Activated T-cell treated with anti-CD3 and anti-CD28 coated beads, Interleukin-2, amount 50 U/mL, for 24 hours (primary cell): ENCODE data around the gene DDT.
"Not testable (repeated sequence)": the region's sequence is repeated elsewhere in the genome, so short reads cannot be mapped to it uniquely, and the experiment has no call there.

ENCODE experiments used
- DNase-seq: peaks from one replicate; pipeline ENCODE4 v3.0.0-alpha.2; 2020
- H3K27ac Mint-ChIP-seq: 2 replicates; pipeline ENCODE4 v1.8.0; 2020; ENCODE audit warnings: mild to moderate bottlenecking, mixed read lengths
- H3K27me3 Mint-ChIP-seq: 2 replicates; pipeline ENCODE4 v1.8.0; 2020; ENCODE audit warnings: mixed read lengths
- H3K36me3 Mint-ChIP-seq: 2 replicates; pipeline ENCODE4 v1.8.0; 2020; ENCODE audit warnings: low read depth, mixed read lengths
- H3K4me1 Mint-ChIP-seq: 2 replicates; pipeline ENCODE4 v1.8.0; 2020; ENCODE audit warnings: low read depth, mixed read lengths
- H3K4me3 Mint-ChIP-seq: 2 replicates; pipeline ENCODE4 v1.8.0; 2020; ENCODE audit warnings: mild to moderate bottlenecking, moderate library complexity, mixed read lengths
- H3K9me3 Mint-ChIP-seq: 2 replicates; pipeline ENCODE4 v1.8.0; 2020; ENCODE audit warnings: mixed read lengths

Gene DDT

GRCh38 chr22:23949764-23950163 lies 24.5 kb downstream of the DDT start:
- not testable (repeated sequence) for H3K27me3 Mint-ChIP-seq, H3K36me3 Mint-ChIP-seq, H3K27ac Mint-ChIP-seq, H3K4me3 Mint-ChIP-seq, H3K4me1 Mint-ChIP-seq, DNase-seq, H3K9me3 Mint-ChIP-seq

- H3K36me3 Mint-ChIP-seq, H3K27me3 Mint-ChIP-seq, H3K27ac Mint-ChIP-seq, H3K9me3 Mint-ChIP-seq, DNase-seq, H3K4me1 Mint-ChIP-seq, H3K4me3 Mint-ChIP-seq: not testable (repeated sequence)
Observed at GRCh38 chr22:23947391-23947790, 26.9 kb downstream of the DDT start.

DNA sequence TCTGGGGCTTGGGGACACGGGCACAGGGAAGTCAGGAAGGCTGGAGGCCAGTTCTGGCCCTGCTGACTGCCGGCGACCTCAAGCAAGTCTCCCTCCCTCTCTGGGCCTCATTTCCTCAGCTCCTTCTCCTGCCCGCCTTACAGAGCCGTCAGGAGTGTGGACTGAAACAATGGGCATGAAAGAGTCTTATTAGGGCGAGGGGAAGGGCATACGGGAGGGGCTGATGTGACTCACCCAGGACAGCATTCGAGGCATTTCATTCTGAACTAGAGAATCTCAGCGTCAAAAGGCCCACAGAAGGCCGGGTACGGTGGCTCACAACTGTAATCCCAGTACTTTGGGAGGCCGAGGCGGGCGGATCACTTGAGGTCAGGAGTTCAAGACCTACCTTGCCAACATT lies 34.1 kb downstream of the DDT start:
- not testable (repeated sequence) for H3K36me3 Mint-ChIP-seq, H3K27ac Mint-ChIP-seq, H3K9me3 Mint-ChIP-seq, H3K27me3 Mint-ChIP-seq, DNase-seq, H3K4me3 Mint-ChIP-seq, H3K4me1 Mint-ChIP-seq

DNA sequence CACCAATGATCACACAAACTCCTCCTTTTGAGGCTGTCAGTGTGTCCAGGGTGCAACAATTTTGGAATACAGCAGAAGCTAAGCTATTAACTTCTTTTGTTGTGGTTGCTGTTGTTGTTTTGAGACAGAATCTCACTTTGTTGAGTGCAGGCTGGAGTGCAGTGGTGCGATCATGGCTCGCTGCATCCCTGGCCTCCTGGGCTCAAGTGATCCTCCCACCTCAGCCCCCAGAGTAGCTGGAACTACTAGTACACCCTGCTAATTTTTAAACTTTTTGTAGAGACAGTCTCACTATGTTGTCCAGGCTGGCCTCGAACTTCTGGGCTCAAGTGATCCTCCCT lies 35.3 kb downstream of the DDT start:
- no peaks in the 10 kb centered on the region for H3K27me3 Mint-ChIP-seq
- DNase-seq: no peak

GRCh38 chr22:23938328-23939016 lies 35.8 kb downstream of the DDT start:
- Mint-ChIP-seq H3K4me1 (no peaks in the 10 kb centered on the region), H3K27ac (no peak overlapping the region), H3K27me3 (no peaks in the 10 kb centered on the region), H3K4me3 (no peak overlapping the region), H3K36me3 (no peaks in the 10 kb centered on the region), H3K9me3 (no peaks in the 10 kb centered on the region)
- no peak for DNase-seq

More for the DNA sequence above, 35.3 kb downstream of the DDT start:
- Mint-ChIP-seq H3K27ac (no peak overlapping the region), H3K9me3 (no peaks in the 10 kb centered on the region), H3K4me3 (no peak overlapping the region), H3K36me3 (no peaks in the 10 kb centered on the region), H3K4me1 (no peaks in the 10 kb centered on the region)

DNA sequence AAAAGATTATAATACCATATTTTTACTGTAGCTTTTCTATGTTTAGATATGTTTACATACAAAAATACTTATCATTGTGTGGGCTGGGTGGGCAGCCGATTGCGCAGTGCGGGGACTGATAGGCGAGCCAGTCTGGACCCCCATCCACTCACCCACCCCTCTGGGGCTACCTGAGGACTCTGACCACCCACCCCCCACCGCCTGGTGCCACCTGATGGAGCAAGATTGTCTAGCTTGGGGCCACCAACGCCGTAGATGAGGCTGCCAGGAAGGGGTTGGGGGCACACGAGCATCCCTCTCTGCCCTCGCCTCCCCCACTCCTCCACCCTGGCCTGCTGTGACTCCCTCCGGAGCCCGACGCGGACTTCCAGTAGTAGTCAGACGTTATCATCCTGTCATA lies 47.7 kb downstream of the DDT start:
- Mint-ChIP-seq H3K27me3 (no peaks in the 10 kb centered on the region), H3K4me3 (no peak overlapping the region), H3K9me3 (peaks cover 10% of the 10 kb centered on the region), H3K27ac (no peak overlapping the region), H3K4me1 (peaks cover 7% of the 10 kb centered on the region), H3K36me3 (peaks cover 94% of the 10 kb centered on the region)
- DNase-seq: no peak

GRCh38 chr22:23925020-23925606 lies 49.1 kb downstream of the DDT start:
- DNase-seq: no peak
- Mint-ChIP-seq H3K27ac (no peak overlapping the region), H3K9me3 (peaks cover 6% of the 10 kb centered on the region)

DNA sequence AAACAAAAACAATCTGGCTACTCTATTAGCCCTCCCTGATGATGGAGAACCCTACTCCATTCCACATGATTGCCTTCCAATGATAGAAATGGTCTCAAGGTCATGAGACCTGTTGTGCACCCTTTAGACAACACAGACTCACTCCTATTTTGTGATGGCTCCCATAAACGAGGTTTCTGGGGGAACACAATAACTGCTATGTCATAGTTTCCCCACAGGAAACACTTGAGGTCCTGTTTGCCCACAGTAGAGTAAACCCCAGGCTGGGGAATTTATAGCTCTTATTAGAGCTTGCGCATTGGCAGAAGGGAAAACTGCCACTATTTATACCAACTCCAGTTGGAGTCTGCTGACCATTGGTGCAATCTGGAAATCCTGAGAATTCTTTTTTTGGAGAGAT lies 51.3 kb downstream of the DDT start:
- Mint-ChIP-seq H3K36me3 (peaks cover 88% of the 10 kb centered on the region), H3K4me3 (no peak overlapping the region), H3K27ac (peak overlapping the region; percentile 59), H3K27me3 (no peaks in the 10 kb centered on the region), H3K4me1 (peaks cover 6% of the 10 kb centered on the region), H3K9me3 (peaks cover 6% of the 10 kb centered on the region)
- DNase-seq: no peak

More at GRCh38 chr22:23925020-23925606, 49.1 kb downstream of the DDT start:
- Mint-ChIP-seq H3K4me3 (no peak overlapping the region), H3K27me3 (no peaks in the 10 kb centered on the region), H3K36me3 (peaks cover 92% of the 10 kb centered on the region), H3K4me1 (peaks cover 6% of the 10 kb centered on the region)

GRCh38 chr22:23921586-23922201 lies 52.5 kb downstream of the DDT start:
- not testable (repeated sequence) for DNase-seq, H3K4me1 Mint-ChIP-seq, H3K4me3 Mint-ChIP-seq, H3K9me3 Mint-ChIP-seq, H3K27ac Mint-ChIP-seq, H3K27me3 Mint-ChIP-seq
- H3K36me3 Mint-ChIP-seq: peaks cover 86% of the 10 kb centered on the region
